GM21619 (cell line): ENCODE data around the gene GRID1.

ENCODE experiments used
- ATAC-seq: cut with Tn5 transposase; IDR thresholded peaks from one replicate; pipeline ENCODE4 v1.9.1; 2021; ENCODE audit not compliant: unreplicated experiment

GRID1 gene

DNA sequence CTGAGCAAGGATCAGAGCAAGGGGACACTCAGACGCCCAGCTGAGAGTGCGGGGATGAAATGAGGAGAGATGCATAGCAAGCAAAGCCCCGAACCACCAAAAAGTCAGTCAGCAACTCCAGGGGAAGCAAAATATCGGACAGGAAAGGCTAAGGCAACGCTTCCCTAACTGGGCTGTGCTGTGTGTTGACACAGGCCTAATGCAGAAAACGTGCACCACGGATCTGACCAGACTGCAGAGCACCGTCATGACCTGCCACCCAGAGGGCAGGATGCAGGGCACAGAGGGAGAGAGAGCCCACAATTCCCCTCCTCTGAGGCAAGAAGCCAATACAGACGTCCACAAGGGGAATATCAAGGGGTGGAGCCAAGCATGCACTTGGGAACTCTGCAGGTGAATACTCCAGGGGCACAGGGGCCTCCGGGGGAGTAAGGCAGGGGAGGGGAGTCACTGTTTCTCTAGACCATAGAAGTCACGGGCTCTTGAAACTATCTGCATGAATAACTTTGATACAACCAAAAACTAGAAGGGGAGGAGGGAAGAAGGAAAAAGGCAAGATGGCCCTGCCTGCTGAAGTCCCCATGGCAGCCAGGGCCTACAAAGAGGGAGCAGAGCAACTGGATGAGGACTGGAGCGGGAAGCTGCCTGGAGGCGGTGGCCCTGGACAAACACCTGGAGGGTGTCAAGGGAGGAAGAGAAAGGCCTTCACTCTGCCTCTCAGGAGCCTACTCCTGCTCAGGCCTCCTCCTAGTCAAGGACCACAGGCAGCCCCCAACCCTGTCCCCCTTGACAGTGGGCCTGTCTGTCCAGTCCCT is 26.2 kb downstream of the GRID1 start:
- ATAC-seq, result no peak

DNA sequence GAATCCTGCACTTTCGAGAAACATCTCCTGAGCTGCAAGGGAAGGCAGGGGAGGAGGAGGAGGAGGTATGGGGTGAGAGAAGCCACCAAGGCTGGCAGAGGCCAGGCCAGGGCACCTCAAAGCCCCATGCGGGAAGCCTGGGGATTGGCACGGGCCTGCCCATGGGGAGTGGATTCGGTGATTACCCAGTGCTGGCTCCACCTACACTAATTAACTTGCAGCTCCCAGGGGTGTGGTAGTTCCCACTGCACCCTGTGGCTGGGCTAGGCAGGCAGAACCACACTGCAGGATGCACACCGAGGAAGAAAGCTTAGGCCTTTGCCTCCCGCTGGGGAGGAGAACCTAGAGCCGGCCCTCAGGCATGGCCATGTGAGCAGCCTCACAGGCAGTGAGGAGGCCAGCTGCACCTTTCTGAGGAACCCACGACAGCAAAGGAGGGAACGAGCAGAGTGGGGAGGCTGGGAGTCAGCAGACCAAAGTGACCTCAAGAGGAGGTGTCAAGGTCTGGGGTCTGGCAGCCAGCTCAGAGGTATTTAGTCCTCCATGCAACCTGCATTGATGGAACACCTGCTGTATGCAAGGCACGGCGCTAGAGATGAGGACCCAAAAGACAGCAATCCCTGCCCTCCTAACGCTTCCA is 27.2 kb downstream of the GRID1 start:
- ATAC-seq, result no peak

DNA sequence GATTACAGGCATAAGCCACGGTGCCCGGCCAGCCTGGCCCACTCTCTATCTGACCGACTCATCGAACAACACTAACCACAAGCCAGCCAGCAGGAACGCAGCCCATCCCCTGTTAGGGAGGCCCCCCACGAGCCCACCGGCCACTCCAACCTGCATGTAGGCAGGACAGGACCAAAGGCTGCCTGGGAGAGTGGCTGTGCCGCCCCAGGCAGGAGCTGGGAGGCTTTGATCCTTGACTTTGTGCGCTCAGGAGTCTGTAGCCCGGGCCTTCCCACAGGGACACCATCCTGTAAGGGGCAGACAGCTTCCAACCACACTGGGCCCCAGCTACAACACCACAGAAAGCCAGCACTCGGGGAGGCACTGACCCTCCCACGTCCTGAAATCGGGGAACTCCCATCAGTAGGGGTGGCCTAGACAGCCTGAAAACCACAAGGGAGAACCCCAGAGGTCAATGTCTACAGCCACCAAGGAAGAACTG is 29.4 kb downstream of the GRID1 start:
- peak; percentile 51 for ATAC-seq

GRCh38 chr10:86336341-86336740 is 30.3 kb downstream of the GRID1 start:
- no peak for ATAC-seq

DNA sequence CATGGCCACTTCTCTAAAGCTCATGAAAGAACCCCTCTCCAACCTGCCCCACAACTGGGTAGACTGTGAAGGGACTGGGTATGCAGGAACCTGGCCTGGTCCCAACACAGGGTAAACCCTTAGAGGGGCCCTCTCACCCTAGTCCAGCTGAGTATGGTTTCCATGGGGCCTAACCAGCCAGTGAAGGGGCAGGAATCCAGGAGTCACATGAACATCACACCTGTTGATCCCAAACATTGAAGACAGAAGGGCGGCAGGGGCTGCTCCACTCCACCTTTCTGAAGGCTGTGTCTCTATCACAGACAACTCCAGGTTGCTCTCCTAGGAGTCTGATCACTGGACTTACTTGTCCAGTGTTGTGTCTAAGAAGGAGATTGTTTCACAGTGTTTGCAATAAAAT is 30.8 kb downstream of the GRID1 start:
- no peak for ATAC-seq

DNA sequence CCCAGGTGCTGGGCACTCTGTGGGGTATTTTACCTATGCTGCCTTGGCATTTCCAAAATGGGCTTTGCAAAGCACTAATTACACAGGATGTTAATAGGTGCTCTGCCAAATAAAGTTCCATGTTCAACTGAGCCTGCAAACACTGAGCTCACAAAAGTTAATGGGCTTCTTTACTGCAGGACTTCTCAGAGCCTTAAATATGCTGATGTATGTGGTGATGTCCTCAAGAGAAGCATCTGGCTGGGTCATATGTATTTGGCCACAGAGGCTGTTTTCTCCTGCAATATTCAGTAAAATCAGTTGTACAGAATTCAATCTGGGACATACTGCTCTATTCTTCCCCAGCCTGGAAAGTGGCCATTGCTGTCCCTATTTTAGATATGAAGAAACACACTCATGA is 31.3 kb downstream of the GRID1 start:
- ATAC-seq, result no peak

- no peak for ATAC-seq
Observed at GRCh38 chr10:86334488-86335085, 32.0 kb downstream of the GRID1 start.

GRCh38 chr10:86333826-86334487 is 32.6 kb downstream of the GRID1 start:
- no peak for ATAC-seq

DNA sequence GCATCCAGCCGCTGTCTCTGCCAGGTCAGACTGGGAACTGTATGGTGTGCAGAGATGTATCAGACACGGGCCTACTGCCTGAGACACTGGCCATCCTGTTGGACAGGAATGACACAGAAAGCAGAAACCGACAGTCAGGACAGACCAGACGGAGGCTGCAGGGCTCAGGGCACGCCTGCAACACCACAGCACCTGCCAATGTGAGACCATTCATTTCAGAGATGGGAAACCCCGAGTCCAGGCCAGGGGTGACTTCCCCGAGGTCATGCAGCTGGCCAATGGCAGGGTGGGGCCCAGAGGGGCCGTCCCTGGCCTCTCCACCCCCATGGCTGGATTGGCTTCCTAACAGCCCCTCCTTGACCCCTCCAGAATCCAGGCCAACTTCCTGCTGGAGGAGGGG is 34.7 kb downstream of the GRID1 start:
- ATAC-seq, result peak; percentile 40

DNA sequence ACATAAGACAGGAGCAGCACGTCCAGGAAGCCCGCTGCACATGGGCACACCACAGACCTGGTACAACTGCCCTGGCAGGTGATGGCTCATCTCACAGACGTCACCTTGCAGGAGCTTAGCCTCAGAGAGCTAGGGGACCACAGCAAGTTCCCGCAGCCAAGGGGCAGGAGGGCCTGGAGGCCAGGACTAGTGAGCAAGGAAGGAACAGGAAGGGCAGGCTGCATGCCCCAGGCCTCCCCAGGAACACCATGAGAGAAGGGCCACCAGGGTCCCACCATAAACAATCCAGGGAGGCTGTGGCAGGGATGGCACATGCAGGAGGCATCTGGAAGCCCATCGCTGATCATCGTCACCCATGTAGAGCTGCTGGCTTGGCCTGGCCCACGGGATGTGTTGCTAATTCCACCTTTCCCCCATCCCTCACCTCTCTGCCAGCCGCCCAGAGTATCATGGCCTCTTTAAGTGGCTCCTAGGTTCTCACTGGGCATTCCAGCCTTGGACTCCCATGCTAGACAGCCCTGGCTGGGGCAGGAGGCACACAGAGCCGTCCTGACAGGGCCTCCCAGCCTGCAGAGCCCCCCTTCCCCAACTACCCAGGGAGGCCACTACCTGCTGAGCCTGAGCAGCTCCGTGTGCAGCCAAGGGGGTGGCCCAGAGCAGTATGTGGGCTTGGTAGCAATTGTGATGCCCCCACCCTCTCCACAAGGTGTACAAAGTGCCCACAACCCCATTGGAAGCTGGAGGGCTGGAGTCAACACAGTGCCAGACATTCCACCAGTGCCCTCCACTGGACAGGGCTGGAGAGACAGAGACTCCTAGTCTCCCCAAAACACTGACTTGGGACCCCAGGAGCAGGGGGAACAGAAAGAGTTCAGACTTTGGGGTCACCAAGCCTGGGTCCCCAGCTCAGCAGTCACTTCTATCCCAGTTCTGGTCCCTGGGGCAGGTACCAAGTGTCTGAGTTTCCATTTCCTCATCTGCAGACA is 35.5 kb downstream of the GRID1 start:
- peak; percentile 5 for ATAC-seq

DNA sequence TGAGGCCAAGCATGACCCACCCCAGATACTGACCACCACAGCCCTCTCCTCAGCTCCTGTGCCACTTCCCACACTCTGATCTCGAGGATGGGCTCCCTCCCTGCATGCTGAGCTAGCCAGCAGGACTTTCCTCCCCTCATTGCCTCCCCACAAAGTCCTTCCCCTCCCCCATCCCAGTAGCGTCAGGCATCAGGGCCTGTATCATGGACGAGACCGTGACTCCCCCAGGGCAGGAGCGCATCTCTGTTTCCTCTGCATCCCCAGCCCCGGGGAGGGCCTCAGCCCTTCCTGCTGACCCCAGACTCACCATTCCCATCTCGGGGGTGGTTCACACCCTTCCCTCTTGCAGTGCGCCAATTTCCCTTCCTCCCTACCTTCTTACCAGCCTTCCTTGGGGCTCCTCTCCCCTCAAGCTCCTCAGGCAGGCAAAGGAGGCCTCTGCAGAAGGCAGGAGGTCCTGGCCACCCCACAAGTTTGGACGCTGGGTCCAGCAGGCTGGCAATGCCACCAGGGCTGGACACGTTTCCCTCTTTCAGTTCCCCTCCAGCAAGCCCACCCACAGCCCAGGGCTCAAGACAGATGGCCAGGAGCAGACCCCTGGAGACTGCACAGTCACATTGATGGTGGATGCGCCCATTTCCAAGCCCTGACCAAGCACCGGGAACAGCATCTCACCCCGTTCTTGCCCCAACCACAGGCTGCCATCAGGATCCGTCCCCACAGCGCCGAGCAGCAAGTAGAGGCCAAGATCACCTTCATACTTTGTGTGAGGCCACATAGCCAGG is 36.5 kb downstream of the GRID1 start:
- no peak for ATAC-seq

DNA sequence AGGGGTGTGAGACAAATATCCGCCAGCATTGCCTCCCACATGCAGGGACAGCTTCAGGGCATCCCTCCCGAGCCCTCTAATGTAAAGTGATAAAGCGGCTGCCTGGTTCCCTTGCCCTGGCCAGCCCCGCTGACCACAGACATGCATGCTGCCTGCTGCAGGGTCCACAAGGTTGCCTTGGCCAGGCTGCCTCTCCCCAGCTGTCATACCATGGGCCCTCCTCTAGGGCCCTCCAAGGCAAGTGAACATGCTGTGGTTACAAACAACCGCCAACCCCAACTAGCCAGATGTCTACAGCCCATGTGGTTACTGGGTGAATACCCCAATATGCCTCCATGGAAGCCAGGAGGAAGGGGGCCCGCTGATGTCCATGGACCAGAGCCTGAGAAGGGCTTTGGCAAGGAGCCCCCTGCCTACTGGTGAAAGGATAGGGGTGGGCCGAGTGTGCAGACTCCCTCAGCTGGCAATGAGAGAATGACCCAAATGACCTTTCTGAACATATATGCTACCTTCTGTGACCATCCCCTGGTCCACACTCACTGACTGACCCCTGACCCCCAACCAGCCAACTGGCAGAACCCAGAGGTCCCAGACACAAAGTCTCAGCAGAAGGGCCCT is 37.4 kb downstream of the GRID1 start:
- ATAC-seq, result no peak

DNA sequence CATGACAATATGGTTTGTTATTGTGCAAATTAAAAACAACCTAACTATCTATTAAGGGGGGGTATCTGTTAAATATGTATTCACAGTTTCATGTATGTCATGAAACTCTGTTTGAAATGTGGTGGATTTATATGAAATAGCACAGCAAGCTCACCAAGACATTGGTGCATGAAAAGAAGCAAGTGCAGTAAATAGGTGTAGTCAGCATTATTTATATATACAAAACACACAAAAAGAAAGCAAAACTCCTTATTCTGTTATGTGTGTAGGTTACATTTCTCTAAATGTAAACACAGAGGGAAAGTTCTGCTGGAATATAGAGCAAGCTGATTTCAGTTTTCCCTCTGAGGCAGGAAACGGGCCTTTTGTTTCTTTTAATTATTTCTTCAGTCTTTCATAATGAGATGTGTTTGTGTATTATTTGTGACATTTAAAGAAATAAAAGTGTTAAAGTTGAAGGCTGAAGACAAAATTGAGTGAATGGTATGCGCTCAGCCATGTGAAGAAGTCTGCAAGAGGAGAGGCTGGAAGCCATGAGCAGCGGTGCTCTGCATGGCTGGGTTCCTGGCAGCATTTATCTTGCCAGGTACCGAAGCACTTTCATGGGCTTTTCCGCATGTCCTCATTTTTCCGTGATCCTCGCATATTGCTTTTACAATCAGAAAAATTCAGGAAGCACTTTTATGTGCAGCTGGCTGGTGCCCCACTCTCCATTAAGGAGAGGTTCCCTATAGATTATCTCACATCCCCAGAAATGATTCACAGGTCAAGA is 38.5 kb downstream of the GRID1 start:
- no peak for ATAC-seq

DNA sequence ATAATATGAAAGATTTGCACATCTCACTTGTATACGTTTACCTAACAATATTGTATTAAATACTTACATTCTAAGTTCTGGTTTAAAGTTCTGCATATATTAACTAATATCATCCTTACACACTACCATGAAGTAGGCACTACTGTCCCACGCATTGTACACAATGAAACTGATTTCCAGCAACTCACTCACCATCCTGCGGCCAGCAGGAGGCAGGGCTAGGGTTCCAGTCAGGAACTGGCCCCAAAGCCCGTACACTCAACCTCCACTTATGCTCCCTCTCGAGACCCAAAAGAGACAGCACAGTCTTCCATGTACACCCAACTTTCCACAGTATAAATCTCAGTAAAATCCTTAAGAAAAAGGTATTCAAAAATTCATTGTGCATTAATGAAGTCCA is 41.4 kb downstream of the GRID1 start:
- ATAC-seq, result no peak

GRCh38 chr10:86321568-86321967 is 45.0 kb downstream of the GRID1 start:
- ATAC-seq, result no peak

DNA sequence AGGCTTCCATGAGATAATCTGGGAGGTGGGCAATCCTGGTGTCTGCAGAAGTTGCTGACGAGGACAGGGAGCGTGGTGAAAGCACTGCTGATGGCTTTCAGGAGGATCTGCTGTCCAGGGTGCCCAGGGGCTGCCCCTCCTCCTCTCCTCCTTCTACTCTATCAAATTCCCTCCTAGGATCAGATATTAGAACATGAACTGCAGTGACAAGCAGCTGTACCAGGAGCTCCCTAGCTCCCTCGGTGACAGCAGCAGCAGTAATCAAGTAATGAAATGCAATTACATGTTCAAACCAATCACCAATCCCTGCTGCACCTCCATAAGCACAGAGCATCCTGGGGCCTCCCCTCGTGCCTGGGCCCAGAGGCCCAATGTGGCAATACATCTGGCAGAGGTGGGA is 46.9 kb downstream of the GRID1 start:
- ATAC-seq, result no peak

DNA sequence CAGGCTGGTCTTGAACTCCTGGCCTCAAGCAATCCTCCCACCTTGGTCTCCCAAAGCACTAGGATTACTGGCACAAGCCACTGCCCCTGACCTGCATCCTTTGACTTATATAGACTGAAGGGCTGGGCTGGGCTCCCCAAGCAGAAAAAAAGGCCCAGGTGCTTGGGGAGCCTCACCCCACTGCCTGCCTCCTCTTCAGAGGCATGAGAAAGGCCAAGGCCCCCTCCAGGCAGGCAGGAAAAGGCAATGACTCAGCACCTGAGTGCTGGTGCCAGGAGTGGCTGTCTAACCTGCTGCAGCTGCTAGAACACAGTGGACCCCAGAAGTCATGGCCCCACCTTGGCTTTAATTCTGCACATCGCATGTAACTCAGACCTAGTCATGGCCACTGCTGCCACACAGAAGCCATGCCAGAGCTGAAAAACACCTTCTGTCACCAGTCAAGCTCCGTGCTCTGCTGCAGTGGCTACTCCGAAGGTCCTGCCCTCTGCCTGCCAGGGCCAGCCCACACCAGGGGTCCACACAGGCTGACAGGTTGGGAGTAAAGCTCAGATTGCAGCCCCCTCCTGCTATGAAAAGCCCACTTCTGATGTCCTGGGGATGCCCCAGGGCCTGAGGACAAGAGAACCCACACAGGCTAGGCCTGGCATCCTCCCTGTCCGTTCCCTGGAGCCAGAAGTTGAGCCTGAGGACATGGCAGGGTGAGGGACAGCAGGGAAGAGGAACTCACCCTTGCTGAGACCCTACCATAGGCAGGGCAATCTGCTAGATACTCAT is 48.5 kb downstream of the GRID1 start:
- no peak for ATAC-seq

- no peak for ATAC-seq
Observed at GRCh38 chr10:86316990-86317389, 49.6 kb downstream of the GRID1 start.
